Measurements from ENCODE around the gene QPCTL. TPM values are rescaled to one million over a fixed set of nuclear protein-coding genes. Genes with fewer than 3 reads are reported as not detected.
A peak's percentile ranks its signal among the peaks of the same experiment; 100 is the strongest.

The QPCTL gene
- total and polyA plus RNA-seq, 9 of the 15 experiments (the other 6 are each of a cell fraction or from before 2014, with no cell fraction given): 0.99 to 31.3 (median 12.7) TPM

DNA sequence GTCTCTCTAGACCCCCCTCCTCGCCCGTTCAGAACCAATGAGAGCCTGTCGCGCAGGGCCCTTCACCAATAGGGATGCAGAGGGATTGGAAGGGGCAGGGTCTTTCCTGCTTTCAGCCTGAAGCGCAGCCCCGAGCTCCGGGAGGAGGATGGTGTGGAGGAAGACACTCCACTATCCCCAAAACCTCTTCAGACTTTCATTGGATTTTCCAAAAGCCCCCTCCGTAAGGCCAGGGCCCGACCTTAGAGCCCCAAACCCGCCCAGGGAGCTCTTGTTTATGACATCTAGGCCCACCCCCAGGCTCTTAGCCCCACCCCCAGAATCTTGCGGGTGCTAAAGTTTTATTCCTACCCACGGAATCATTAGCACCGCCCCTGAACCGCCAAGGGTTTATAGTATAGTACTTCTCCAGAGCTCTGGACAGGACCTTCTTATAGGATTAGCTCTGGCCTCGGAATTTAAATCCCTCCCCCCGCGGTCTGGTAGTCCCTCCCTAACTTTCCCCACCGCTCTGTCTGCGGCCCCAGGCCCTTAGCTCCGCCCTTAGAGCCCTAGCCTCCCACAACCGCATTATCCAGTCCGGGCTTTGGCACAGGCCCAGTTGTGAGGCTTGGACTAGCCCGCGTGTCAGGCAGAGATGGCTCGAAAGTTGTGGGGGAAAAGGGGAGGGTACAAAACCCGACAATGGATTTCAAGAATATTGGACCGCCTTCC is 46.7 kb upstream of the QPCTL start (continued):
- TF ChIP-seq FOSL1 (tag; conservative IDR thresholded peaks at IDR 0.05) (no peak; the same call in 1 of the 2 replicates), CXXC5 (CRISPR knock-in tag; IDR thresholded peaks at IDR 0.05) (peak; percentile 81), FOXJ3 (CRISPR knock-in tag; IDR thresholded peaks at IDR 0.05) (no peak), BCOR (IDR thresholded peaks at IDR 0.05) (peak; percentile 99), ZNF24 (IDR thresholded peaks at IDR 0.05) (no peak), GATAD2B (IDR thresholded peaks at IDR 0.05; ENCODE audit: borderline replicate concordance) (peak; percentile 10; the same call in 1 of the 2 replicates), TSC22D4 (tag; IDR thresholded peaks at IDR 0.05) (no peak), SRSF1 (IDR thresholded peaks at IDR 0.05; ENCODE audit: low read depth, low read length) (no peak), ZNF174 (CRISPR knock-in tag; IDR thresholded peaks at IDR 0.05) (no peak), TCF7 (IDR thresholded peaks at IDR 0.05; ENCODE audit: borderline replicate concordance) (0 out of 2 replicates have a peak, but pooled peaks have one; percentile 17), TCF3 (CRISPR knock-in tag; IDR thresholded peaks at IDR 0.05) (no peak), ZNF217 (CRISPR knock-in tag; IDR thresholded peaks at IDR 0.05) (no peak), CHD1 (IDR thresholded peaks at IDR 0.05; ENCODE audit: low read length) (no peak), ZNF134 (CRISPR knock-in tag; conservative IDR thresholded peaks at IDR 0.05) (no peak), NFYB (IDR thresholded peaks at IDR 0.05; ENCODE audit: extremely low read depth, insufficient read length) (peak; percentile 100), ZZZ3 (IDR thresholded peaks at IDR 0.05) (no peak), RBFOX2 (IDR thresholded peaks at IDR 0.05; ENCODE audit: low read depth, low read length) (peak; percentile 34; the same call in 1 of the 2 replicates), HSF4 (CRISPR knock-in tag; IDR thresholded peaks at IDR 0.05; ENCODE audit: borderline replicate concordance) (no peak)
- TF ChIP-seq, protein P1, sequence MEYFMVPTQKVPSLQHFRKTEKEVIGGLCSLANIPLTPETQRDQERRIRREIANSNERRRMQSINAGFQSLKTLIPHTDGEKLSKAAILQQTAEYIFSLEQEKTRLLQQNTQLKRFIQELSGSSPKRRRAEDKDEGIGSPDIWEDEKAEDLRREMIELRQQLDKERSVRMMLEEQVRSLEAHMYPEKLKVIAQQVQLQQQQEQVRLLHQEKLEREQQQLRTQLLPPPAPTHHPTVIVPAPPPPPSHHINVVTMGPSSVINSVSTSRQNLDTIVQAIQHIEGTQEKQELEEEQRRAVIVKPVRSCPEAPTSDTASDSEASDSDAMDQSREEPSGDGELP (CRISPR knock-in tag; IDR thresholded peaks at IDR 0.05; ENCODE audit: borderline replicate concordance): peak; percentile 87
- TF ChIP-seq, protein P2, sequence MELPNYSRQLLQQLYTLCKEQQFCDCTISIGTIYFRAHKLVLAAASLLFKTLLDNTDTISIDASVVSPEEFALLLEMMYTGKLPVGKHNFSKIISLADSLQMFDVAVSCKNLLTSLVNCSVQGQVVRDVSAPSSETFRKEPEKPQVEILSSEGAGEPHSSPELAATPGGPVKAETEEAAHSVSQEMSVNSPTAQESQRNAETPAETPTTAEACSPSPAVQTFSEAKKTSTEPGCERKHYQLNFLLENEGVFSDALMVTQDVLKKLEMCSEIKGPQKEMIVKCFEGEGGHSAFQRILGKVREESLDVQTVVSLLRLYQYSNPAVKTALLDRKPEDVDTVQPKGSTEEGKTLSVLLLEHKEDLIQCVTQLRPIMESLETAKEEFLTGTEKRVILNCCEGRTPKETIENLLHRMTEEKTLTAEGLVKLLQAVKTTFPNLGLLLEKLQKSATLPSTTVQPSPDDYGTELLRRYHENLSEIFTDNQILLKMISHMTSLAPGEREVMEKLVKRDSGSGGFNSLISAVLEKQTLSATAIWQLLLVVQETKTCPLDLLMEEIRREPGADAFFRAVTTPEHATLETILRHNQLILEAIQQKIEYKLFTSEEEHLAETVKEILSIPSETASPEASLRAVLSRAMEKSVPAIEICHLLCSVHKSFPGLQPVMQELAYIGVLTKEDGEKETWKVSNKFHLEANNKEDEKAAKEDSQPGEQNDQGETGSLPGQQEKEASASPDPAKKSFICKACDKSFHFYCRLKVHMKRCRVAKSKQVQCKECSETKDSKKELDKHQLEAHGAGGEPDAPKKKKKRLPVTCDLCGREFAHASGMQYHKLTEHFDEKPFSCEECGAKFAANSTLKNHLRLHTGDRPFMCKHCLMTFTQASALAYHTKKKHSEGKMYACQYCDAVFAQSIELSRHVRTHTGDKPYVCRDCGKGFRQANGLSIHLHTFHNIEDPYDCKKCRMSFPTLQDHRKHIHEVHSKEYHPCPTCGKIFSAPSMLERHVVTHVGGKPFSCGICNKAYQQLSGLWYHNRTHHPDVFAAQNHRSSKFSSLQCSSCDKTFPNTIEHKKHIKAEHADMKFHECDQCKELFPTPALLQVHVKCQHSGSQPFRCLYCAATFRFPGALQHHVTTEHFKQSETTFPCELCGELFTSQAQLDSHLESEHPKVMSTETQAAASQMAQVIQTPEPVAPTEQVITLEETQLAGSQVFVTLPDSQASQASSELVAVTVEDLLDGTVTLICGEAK (IDR thresholded peaks at IDR 0.05): peak; percentile 83
- TF ChIP-seq, protein P2 (CRISPR knock-in tag; IDR thresholded peaks at IDR 0.05): no peak

Measured in K562 (cell line).